RWPE2 (cell line): ENCODE measurements around the gene IL17RD.
A peak's percentile ranks its signal among the peaks of the same experiment; 100 is the strongest.

ENCODE experiments used
- ATAC-seq: fragments of 200-7000 bp; cut with Tn5 transposase; 3 replicates; pipeline ENCODE4 v1.9.1; 2021; ENCODE audit warnings: low read depth
- DNase-seq: peaks from one replicate; pipeline ENCODE4 v3.0.0-alpha.2; 2020; ENCODE audit warnings: low spot score
- H3K27ac ChIP-seq: fragments of 450-650 bp; 2 replicates; pipeline ENCODE4 v1.5.1; 2017; ENCODE audit warnings: mild to moderate bottlenecking; ENCODE audit not compliant: poor library complexity, severe bottlenecking
- H3K27me3 ChIP-seq: fragments of 250-450 bp; sonication (Bioruptor Pico); 2 replicates; pipeline ENCODE4 v1.5.1; 2021; ENCODE audit warnings: mild to moderate bottlenecking, moderate library complexity; ENCODE audit not compliant: insufficient read depth, poor library complexity, severe bottlenecking
- H3K36me3 ChIP-seq: fragments of 250-450 bp; sonication (Bioruptor Pico); 2 replicates; pipeline ENCODE4 v1.5.1; 2020; ENCODE audit warnings: low read depth, mild to moderate bottlenecking, moderate library complexity
- H3K4me1 ChIP-seq: fragments of 250-450 bp; sonication (Bioruptor Pico); 2 replicates; pipeline ENCODE4 v1.5.1; 2021; ENCODE audit warnings: mild to moderate bottlenecking, moderate library complexity; ENCODE audit not compliant: insufficient read depth, poor library complexity, severe bottlenecking
- H3K4me3 ChIP-seq: fragments of 250-450 bp; sonication (Bioruptor Pico); 2 replicates; pipeline ENCODE4 v1.5.1; 2021; ENCODE audit warnings: mild to moderate bottlenecking, moderate library complexity; ENCODE audit not compliant: severe bottlenecking
- H3K9me3 ChIP-seq: fragments of 250-450 bp; sonication (Bioruptor Pico); 2 replicates; pipeline ENCODE4 v1.5.1; 2021; ENCODE audit warnings: mild to moderate bottlenecking, moderate library complexity; ENCODE audit not compliant: severe bottlenecking
- CTCF ChIP-seq: fragments of 450-650 bp; IDR thresholded peaks from one replicate; pipeline ENCODE4 v1.5.1; 2017; ENCODE audit warnings: mild to moderate bottlenecking, moderate library complexity; ENCODE audit not compliant: poor library complexity, severe bottlenecking

The IL17RD gene

DNA sequence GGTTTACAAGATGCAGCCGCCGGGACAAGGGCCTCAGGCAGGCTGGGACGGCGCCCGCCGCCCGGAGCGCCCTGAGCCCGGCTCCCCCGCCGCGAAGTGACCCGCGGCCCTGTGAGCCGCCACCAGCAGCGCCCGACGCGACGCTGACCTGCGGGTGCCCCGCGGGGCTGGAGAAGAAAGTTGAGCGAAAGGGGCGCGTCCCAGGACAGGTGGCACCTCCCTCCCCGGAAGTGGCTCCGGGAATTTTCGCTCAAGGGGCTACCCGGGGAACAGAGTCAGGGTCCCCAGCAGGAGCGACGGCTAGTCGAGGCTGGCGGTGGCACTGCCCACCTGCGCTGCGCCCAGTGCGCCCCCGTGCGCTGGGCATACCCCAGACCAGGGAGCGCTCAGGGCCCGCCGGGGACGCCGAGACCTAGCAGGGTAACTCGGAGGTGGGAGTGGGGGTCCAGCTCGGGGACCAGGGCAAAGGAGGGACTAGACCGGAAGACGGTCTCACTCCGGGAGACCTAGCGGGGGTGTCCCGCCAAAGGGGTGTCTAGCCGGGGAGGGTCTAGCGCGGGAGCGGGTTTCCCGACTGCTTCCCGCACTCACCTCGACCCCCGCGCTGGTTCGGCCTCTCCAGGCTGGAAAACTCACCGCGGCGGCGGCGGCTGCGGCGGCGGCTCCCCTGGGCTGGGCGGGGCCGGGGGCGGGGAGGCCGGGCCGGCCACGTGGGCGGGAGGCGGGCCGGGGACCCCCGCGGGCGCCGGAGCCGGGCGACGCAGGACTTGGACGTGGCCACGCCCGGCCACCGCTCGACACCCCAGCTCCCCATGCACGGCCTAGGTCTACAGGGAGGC, 86.3 kb downstream of the IL17RD start:
- Histone ChIP-seq H3K27ac (no peak overlapping the region), H3K4me1 (no peaks in the 10 kb centered on the region), H3K4me3 (peak overlapping the region; percentile 45), H3K9me3 (peaks cover 2% of the 10 kb centered on the region), H3K36me3 (no peaks in the 10 kb centered on the region), H3K27me3 (no peaks in the 10 kb centered on the region)
- ATAC-seq (peak; percentile 67), DNase-seq (no peak)
- peak; percentile 32 for TF ChIP-seq CTCF

GRCh38 chr3:57078344-57078634, 86.9 kb downstream of the IL17RD start:
- H3K4me3 ChIP-seq = peak overlapping the region; percentile 45
- peaks cover 2% of the 10 kb centered on the region for H3K9me3 ChIP-seq
- no peaks in the 10 kb centered on the region for H3K36me3 ChIP-seq
- no peak for DNase-seq
- peak; percentile 50 for ATAC-seq
- no peaks in the 10 kb centered on the region for H3K27me3 ChIP-seq
- H3K27ac ChIP-seq = no peak overlapping the region
- H3K4me1 ChIP-seq = no peaks in the 10 kb centered on the region
- no peak for TF ChIP-seq CTCF

DNA sequence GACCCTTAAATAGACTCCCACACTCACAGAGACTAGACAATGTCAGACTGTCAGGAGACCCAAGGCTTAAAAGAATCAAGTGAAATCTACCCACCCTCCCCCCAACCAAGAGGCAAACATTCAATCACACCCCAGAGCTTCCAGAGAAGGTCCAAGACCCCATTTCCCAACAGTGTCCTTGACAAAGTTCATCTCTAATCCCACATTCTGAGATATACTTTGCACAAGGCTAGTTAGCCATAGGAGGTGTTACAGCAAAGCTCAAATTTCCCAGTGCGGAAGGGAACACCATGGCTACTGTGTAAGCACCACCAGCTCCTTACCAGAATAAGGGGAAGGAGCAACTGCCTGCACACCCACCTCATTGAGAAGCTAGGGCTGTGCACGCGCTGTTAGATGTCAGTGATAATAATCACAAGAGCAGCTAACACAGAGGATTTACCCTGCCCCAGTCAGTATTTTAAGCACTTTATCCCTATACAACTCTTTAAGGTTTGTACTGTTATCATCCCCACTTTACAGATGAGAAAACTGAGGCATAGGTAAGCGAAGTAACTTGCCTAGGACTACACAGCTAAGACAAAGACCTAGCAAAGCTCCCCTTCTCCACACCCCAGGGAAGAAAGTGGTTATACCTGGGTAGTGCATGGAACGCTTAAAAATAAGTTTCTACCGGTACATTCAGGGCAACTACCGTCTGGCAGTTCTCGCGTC, 87.4 kb downstream of the IL17RD start:
- Histone ChIP-seq H3K4me3 (peak overlapping the region; percentile 45), H3K4me1 (no peaks in the 10 kb centered on the region), H3K9me3 (peaks cover 2% of the 10 kb centered on the region), H3K27me3 (no peaks in the 10 kb centered on the region), H3K36me3 (no peaks in the 10 kb centered on the region), H3K27ac (no peak overlapping the region)
- no peak for ATAC-seq
- TF ChIP-seq CTCF = no peak
- no peak for DNase-seq

DNA sequence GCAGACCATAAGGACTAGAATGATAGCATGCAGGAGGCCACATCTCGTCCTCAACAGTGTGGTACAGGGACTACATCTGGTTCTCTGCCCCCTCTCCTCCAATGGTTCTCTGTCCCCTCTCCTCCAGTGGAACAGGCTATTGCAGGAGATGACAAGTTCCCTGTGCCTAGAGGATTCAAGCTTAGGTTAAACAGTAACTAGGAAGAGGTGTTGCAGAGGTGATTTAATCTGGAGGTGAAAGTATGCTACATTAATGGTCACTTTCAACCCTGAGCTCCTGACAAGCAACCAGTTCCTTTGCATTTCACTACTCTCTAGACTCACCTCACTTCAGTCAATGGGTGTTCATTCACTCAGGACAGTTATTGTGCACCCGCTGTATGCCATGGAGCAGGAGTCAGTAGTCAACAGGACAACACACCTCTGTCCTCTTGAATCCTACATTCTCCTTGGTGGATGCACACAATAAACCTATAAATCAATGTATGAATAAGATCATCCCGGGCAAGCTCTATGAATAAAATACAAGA, 88.7 kb downstream of the IL17RD start:
- H3K27ac ChIP-seq = no peak overlapping the region
- H3K4me3 ChIP-seq = no peak overlapping the region

More for the DNA sequence above, 88.7 kb downstream of the IL17RD start:
- no peak for TF ChIP-seq CTCF
- H3K36me3 ChIP-seq = no peaks in the 10 kb centered on the region
- no peaks in the 10 kb centered on the region for H3K4me1 ChIP-seq
- H3K27me3 ChIP-seq = no peaks in the 10 kb centered on the region
- peaks cover 2% of the 10 kb centered on the region for H3K9me3 ChIP-seq
- DNase-seq (no peak), ATAC-seq (no peak)
